Ishikawa (cell line): ENCODE data around the gene STC2.

ENCODE experiments used
- CEBPB ChIP-seq: IDR thresholded peaks from 2 replicates; pipeline ENCODE4 v1.6.1; 2012
- CREB1 ChIP-seq: IDR thresholded peaks from 2 replicates; pipeline ENCODE4 v1.6.1; 2012; ENCODE audit warnings: low read depth
- EGR1 ChIP-seq: IDR thresholded peaks from 2 replicates; pipeline ENCODE4 v1.6.1; 2012
- EP300 ChIP-seq: IDR thresholded peaks from 2 replicates; pipeline ENCODE4 v1.6.1; 2012; ENCODE audit warnings: borderline replicate concordance
- FOXM1 ChIP-seq: IDR thresholded peaks from 2 replicates; pipeline ENCODE4 v1.6.1; 2012; ENCODE audit warnings: low read depth, borderline replicate concordance
- MAX ChIP-seq: IDR thresholded peaks from 2 replicates; pipeline ENCODE4 v1.6.1; 2012
- NFIC ChIP-seq: IDR thresholded peaks from 2 replicates; pipeline ENCODE4 v1.6.1; 2012
- RAD21 ChIP-seq: IDR thresholded peaks from 2 replicates; pipeline ENCODE4 v1.6.1; 2012; ENCODE audit warnings: low read depth
- TAF1 ChIP-seq: IDR thresholded peaks from 2 replicates; pipeline ENCODE4 v1.6.1; 2012; ENCODE audit warnings: low read depth, mild to moderate bottlenecking
- TCF12 ChIP-seq: IDR thresholded peaks from 2 replicates; pipeline ENCODE4 v1.6.1; 2012; ENCODE audit warnings: low read depth
- TEAD4 ChIP-seq: IDR thresholded peaks from 2 replicates; pipeline ENCODE4 v1.6.1; 2012
- USF1 ChIP-seq: IDR thresholded peaks from 2 replicates; pipeline ENCODE4 v1.6.1; 2012
- YY1 ChIP-seq: IDR thresholded peaks from 2 replicates; pipeline ENCODE4 v1.6.1; 2012; ENCODE audit warnings: low read depth
- ZBTB7A ChIP-seq: IDR thresholded peaks from 2 replicates; pipeline ENCODE4 v1.6.1; 2012; ENCODE audit warnings: low read depth
- TF ChIP-seq, protein P1 (sequence below): IDR thresholded peaks from 2 replicates; pipeline ENCODE4 v1.6.1; 2012; ENCODE audit warnings: low read depth, mild to moderate bottlenecking

STC2 gene

GRCh38 chr5:173339286-173339685 lies 11.1 kb upstream of the STC2 start:
- TF ChIP-seq CEBPB (no peak), ZBTB7A (no peak)

GRCh38 chr5:173338380-173339015 lies 10.3 kb upstream of the STC2 start:
- no peak for TF ChIP-seq TEAD4
- TF ChIP-seq EP300 = no peak
- TF ChIP-seq NFIC = no peak
- TF ChIP-seq TCF12 = no peak
- no peak for TF ChIP-seq FOXM1
- no peak for TF ChIP-seq MAX

- TF ChIP-seq TAF1 (no peak), NFIC (no peak), EP300 (no peak), TCF12 (no peak), TEAD4 (no peak), USF1 (no peak), EGR1 (no peak), CEBPB (no peak), RAD21 (no peak), FOXM1 (no peak), YY1 (no peak), ZBTB7A (no peak), CREB1 (no peak)
- TF ChIP-seq, protein P1, sequence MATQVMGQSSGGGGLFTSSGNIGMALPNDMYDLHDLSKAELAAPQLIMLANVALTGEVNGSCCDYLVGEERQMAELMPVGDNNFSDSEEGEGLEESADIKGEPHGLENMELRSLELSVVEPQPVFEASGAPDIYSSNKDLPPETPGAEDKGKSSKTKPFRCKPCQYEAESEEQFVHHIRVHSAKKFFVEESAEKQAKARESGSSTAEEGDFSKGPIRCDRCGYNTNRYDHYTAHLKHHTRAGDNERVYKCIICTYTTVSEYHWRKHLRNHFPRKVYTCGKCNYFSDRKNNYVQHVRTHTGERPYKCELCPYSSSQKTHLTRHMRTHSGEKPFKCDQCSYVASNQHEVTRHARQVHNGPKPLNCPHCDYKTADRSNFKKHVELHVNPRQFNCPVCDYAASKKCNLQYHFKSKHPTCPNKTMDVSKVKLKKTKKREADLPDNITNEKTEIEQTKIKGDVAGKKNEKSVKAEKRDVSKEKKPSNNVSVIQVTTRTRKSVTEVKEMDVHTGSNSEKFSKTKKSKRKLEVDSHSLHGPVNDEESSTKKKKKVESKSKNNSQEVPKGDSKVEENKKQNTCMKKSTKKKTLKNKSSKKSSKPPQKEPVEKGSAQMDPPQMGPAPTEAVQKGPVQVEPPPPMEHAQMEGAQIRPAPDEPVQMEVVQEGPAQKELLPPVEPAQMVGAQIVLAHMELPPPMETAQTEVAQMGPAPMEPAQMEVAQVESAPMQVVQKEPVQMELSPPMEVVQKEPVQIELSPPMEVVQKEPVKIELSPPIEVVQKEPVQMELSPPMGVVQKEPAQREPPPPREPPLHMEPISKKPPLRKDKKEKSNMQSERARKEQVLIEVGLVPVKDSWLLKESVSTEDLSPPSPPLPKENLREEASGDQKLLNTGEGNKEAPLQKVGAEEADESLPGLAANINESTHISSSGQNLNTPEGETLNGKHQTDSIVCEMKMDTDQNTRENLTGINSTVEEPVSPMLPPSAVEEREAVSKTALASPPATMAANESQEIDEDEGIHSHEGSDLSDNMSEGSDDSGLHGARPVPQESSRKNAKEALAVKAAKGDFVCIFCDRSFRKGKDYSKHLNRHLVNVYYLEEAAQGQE = no peak
These were observed 6.6 kb upstream of the STC2 start for GRCh38 chr5:173334808-173335207.

DNA sequence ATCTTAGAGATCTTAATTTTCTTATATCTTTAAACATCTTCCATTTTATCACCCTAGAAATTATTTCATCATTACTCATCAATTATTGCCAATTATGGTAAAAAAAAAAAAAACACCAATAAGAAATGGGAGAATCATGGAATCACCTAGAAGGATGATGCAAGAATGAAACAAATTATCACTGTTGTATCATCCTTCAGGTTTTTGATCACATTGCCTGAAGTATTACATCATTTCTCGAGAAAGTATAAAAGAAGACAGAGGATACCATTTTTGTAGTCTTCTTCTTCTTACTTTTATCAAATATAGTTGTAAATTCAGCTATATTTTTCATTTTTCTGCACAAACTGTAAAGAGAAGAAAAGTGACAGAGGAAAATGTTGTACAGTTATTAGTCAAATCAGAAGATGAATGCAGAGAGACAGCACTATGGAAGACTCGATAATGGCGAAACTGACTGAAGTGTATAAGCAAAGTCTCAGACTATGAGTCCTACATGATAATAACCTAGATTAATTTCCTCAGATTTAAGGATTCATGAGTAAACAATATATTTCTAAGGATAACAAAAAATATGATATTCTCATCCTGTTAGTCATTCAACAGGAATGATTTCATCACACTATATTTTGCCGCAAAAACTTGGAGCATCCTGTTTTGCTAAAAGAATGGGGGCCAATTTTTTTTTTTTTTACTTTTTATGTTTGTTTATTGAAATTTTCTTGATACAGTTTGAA lies 5.9 kb upstream of the STC2 start:
- TF ChIP-seq NFIC = no peak
- no peak for TF ChIP-seq MAX

DNA sequence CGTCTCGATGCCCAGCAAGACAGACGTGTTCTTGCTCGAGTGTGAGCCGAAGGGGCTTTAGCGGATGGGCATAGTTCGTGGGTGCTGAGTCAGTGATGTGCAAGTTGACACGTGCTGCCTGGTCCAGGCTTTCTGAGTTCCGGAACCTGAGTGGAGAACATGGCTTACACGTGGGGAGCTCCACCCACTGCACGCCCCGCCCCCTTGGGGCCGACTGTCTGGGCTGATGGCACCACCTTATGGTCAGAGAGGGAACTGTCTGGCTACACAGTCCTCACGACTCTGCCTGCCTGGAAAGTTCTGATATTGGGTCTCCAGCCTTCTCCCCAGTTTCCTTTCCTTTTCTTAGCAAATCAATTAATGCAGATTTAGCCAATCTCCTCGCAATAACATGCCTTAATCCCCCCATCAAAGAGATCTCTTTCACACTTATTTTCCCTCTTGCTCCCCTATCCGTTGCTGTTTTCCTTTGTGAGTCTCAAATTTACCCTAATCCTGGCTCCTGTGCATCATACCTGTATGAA lies 3.8 kb upstream of the STC2 start:
- TF ChIP-seq USF1 (peak; percentile 82), TEAD4 (no peak), EGR1 (no peak), TAF1 (no peak), NFIC (no peak), CREB1 (no peak), MAX (peak; percentile 95), YY1 (no peak), RAD21 (peak; percentile 100), FOXM1 (no peak)
- TF ChIP-seq, protein P1 = no peak

- TF ChIP-seq USF1 (no peak), CEBPB (no peak), EGR1 (no peak), NFIC (no peak), CREB1 (no peak), ZBTB7A (no peak), TEAD4 (no peak), RAD21 (no peak), FOXM1 (no peak), TCF12 (no peak), YY1 (no peak), MAX (no peak), EP300 (no peak), TAF1 (no peak)
- TF ChIP-seq, protein P1 = no peak
These were observed 3.1 kb upstream of the STC2 start for GRCh38 chr5:173331287-173331686.
